HCT116 (cell line): ENCODE data around the gene FOXN1. TPM values are rescaled to one million over a fixed set of nuclear protein-coding genes. Genes with fewer than 3 reads are reported as not detected.

ENCODE experiments used
- ATAC-seq: fragments of 200-7000 bp; cut with Tn5 transposase; 2 replicates; pipeline ENCODE4 v1.9.1; 2020; ENCODE audit warnings: mild to moderate bottlenecking, moderate library complexity
- BruUV-seq: library from RNA; stranded (reverse); fragments of 400-500 nt; replicated peaks from 2 replicates; lab custom pipeline; 2021; lab: Mats Ljungman, UMichigan
- CTCF ChIA-PET: fragments of 300-600 bp; sonication (Branson Sonifier 250); formaldehyde crosslinking; loops from one replicate; lab custom pipeline; 2021; ENCODE audit warnings: antibody characterized with exemption; lab: Charles Lee
- POLR2A ChIA-PET: fragments of 300-600, 350-600 bp; sonication (Branson Sonifier 250); formaldehyde crosslinking; loops from one replicate; lab custom pipeline; 2021; ENCODE audit warnings: antibody characterized with exemption; lab: Charles Lee
- RAD21 ChIA-PET, 2 experiments: fragments of 300-600 bp; sonication (Branson Sonifier 250); formaldehyde crosslinking; loops; one replicate each; lab custom pipeline; 2023; ENCODE audit warnings: low total read pairs in 2 of 2; ENCODE audit not compliant: uncharacterized antibody in 2 of 2, unreplicated experiment in 2 of 2, low non-redundant PET in 1 of 2; lab: Charles Lee
- DNase-seq: peaks from one replicate; pipeline ENCODE4 v3.0.0-alpha.2; 2010; ENCODE audit warnings: low read depth, low spot score
- H2AFZ ChIP-seq: fragments of 200-600 bp; shearing (Covaris generic), sonication (generic); 2 replicates; pipeline ENCODE4 v1.6.1; 2017; ENCODE audit warnings: low read depth, mixed run types, mixed read lengths, antibody characterized with exemption, low read length; ENCODE audit not compliant: poor library complexity, severe bottlenecking
- H3K27ac ChIP-seq: 2 replicates; pipeline ENCODE4 v1.5.1; 2012; ENCODE audit warnings: low read depth, low read length
- H3K27me3 ChIP-seq: fragments of 200-600 bp; sonication (generic); 2 replicates; pipeline ENCODE4 v1.6.1; 2016; ENCODE audit warnings: mixed run types, low read length, mixed read lengths; ENCODE audit not compliant: insufficient read depth
- H3K36me3 ChIP-seq, 2 experiments: fragments of 200-500 bp in 1 of 2; fragments of 200-600 bp in 1 of 2; sonication (Bioruptor generic) in 1 of 2; sonication (generic) in 1 of 2; 2 replicates each; pipeline versions ENCODE4 v1.5.1 to v1.6.1; 2014 to 2016; ENCODE audit warnings: low read length in 2 of 2, inconsistent platforms in 1 of 2, mixed read lengths in 1 of 2, mixed run types in 1 of 2; ENCODE audit not compliant: insufficient read depth in 2 of 2, control insufficient read depth in 1 of 2
- H3K4me1 ChIP-seq, 2 experiments: fragments of 200-600 bp in 1 of 2; sonication (generic) in 1 of 2; 2 replicates each; pipeline versions ENCODE4 v1.5.1 to v1.6.1; 2012 to 2017; ENCODE audit warnings: low read length in 2 of 2, inconsistent platforms in 1 of 2, mild to moderate bottlenecking in 1 of 2, mixed read lengths in 1 of 2, mixed run types in 1 of 2, moderate library complexity in 1 of 2; ENCODE audit not compliant: insufficient read depth in 2 of 2, control insufficient read depth in 1 of 2
- H3K4me2 ChIP-seq: fragments of 200-600 bp; sonication (generic); 2 replicates; pipeline ENCODE4 v1.6.1; 2017; ENCODE audit warnings: mixed run types, low read length, mixed read lengths
- H3K4me3 ChIP-seq, 2 experiments: fragments of 200-600 bp in 1 of 2; sonication (generic) in 1 of 2; replicated peaks in 1 of 2; 2 replicates each; pipeline ENCODE4 v1.5.1; 2011 to 2016; ENCODE audit warnings: low read length in 2 of 2, control low read depth in 1 of 2, low read depth in 1 of 2, mild to moderate bottlenecking in 1 of 2, mixed read lengths in 1 of 2, mixed run types in 1 of 2
- H3K79me2 ChIP-seq: fragments of 200-600 bp; sonication (generic); 2 replicates; pipeline ENCODE4 v1.6.1; 2017; ENCODE audit warnings: mild to moderate bottlenecking, mixed run types, low read length, moderate library complexity, mixed read lengths; ENCODE audit not compliant: insufficient read depth
- H3K9ac ChIP-seq: fragments of 200-600 bp; sonication (generic); 2 replicates; pipeline ENCODE4 v1.6.1; 2016; ENCODE audit warnings: low read length, mixed read lengths
- H3K9me2 ChIP-seq: fragments of 200-600 bp; sonication (generic), shearing (Covaris generic); 2 replicates; pipeline ENCODE4 v1.6.1; 2017; ENCODE audit warnings: mixed run types, mild to moderate bottlenecking, moderate library complexity; ENCODE audit not compliant: insufficient read depth
- H3K9me3 ChIP-seq, 2 experiments: fragments of 200-500 bp in 1 of 2; fragments of 200-600 bp in 1 of 2; sonication (Bioruptor generic) in 1 of 2; sonication (generic) in 1 of 2; 2 replicates each; pipeline ENCODE4 v1.6.1; 2014 to 2017; ENCODE audit warnings: low read length in 2 of 2, mixed read lengths in 2 of 2, inconsistent platforms in 1 of 2, low read depth in 1 of 2, mild to moderate bottlenecking in 1 of 2, mixed run types in 1 of 2, moderate library complexity in 1 of 2; ENCODE audit not compliant: control insufficient read depth in 1 of 2, insufficient read depth in 1 of 2
- H4K20me1 ChIP-seq: fragments of 200-600 bp; sonication (generic), shearing (Covaris generic); 2 replicates; pipeline ENCODE4 v1.6.1; 2017; ENCODE audit warnings: mixed run types, mild to moderate bottlenecking, moderate library complexity; ENCODE audit not compliant: insufficient read depth
- CBX3 ChIP-seq: IDR thresholded peaks from 2 replicates; pipeline ENCODE4 v1.6.1; 2012; ENCODE audit warnings: low read depth
- ELF1 ChIP-seq: IDR thresholded peaks from 2 replicates; pipeline ENCODE4 v1.6.1; 2012; ENCODE audit warnings: low read depth, borderline replicate concordance
- FOSL1 ChIP-seq: IDR thresholded peaks from 2 replicates; pipeline ENCODE4 v1.6.1; 2012; ENCODE audit warnings: low read depth
- MAX ChIP-seq: IDR thresholded peaks from 2 replicates; pipeline ENCODE4 v1.6.1; 2012
- POLR2AphosphoS5 ChIP-seq: IDR thresholded peaks from 2 replicates; pipeline ENCODE4 v1.6.1; 2011; ENCODE audit warnings: mild to moderate bottlenecking, low read depth, low read length, moderate library complexity
- SP1 ChIP-seq: IDR thresholded peaks from 2 replicates; pipeline ENCODE4 v1.6.1; 2012; ENCODE audit warnings: low read depth
- TCF7L2 ChIP-seq: IDR thresholded peaks from 2 replicates; pipeline ENCODE4 v1.7.0; 2011; ENCODE audit warnings: borderline replicate concordance, inconsistent platforms; ENCODE audit not compliant: insufficient read depth, insufficient read length; ENCODE audit errors: extremely low read depth
- ZFX ChIP-seq: fragments of 450-650 bp; IDR thresholded peaks from 2 replicates; pipeline ENCODE4 v1.6.1; 2017
- intact Hi-C: fragments of 100-400 bp; cut with micrococcal nuclease; formaldehyde crosslinking; loops from 2 replicates; pipeline ENCODE4 v1.10.0; 2022
- total RNA-seq: library from RNA; stranded (reverse); gene quantifications from one replicate; pipeline ENCODE4 v1.2.1, GENCODE V29; 2021; ENCODE audit not compliant: unreplicated experiment

FOXN1 gene
- total RNA-seq, 1 experiment from 2014 or later: not detected

- no peak for TF ChIP-seq SP1
- TF ChIP-seq POLR2AphosphoS5: no peak
- TF ChIP-seq TCF7L2: no peak
- no peak for TF ChIP-seq ELF1
- no peak for TF ChIP-seq MAX
Observed at GRCh38 chr17:28523186-28523585, 17.0 kb downstream of the FOXN1 start (continued).

- no peaks in the 10 kb centered on the region for H3K27me3 ChIP-seq
- no peak overlapping the region for H3K27ac ChIP-seq
- H3K9me2 ChIP-seq: no peaks in the 10 kb centered on the region
- H2AFZ ChIP-seq: no peak overlapping the region
- no peak overlapping the region for H3K4me3 ChIP-seq
- intact Hi-C loops: no loop called here
- H3K9me3 ChIP-seq: no peaks in the 10 kb centered on the region
- CTCF ChIA-PET: no interaction called here
- peaks cover 0 to 11% of the 10 kb centered on the region in 2 experiments; a peak in 2 of 4 replicates for H3K4me1 ChIP-seq
- DNase-seq (no peak), ATAC-seq (no peak)
- RAD21 ChIA-PET: no interaction called here
- POLR2A ChIA-PET: no interaction called here
- no peak overlapping the region for H3K4me2 ChIP-seq
- H3K36me3 ChIP-seq: no peaks in the 10 kb centered on the region
- BruUV-seq: no TSS peak
- no peaks in the 10 kb centered on the region for H4K20me1 ChIP-seq
- H3K9ac ChIP-seq: no peak overlapping the region
- no peaks in the 10 kb centered on the region for H3K79me2 ChIP-seq
- TF ChIP-seq CBX3 (no peak), FOSL1 (no peak), ZFX (no peak)
Observed at GRCh38 chr17:28523876-28524275, 17.7 kb downstream of the FOXN1 start.
